ENCODE results near the gene ABI1.

ABI1 gene

DNA sequence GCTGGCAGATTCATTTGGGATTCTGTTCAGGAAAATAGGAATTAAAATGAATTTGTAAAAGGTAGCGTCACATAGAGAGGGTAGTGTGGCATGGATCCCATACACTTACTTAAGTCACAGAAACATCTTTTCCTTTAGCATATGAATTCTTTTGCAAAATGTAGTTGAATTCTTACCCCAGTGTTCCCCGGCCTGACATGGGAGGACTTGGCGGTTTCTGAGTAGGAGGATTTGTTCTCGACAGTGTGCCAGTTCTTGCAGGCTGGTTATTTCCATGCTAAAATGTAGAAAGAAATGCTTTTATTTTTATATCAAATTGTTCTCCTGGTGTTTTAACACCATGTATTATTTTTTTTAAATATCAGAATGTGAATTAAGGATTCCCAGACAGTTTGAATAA is 90.7 kb downstream of the ABI1 start:
- DNase-seq (ENCODE audit: low spot score): no peak

- DNase-seq (ENCODE audit: low spot score): no peak
Measured at GRCh38 chr10:26765549-26765948, 95.2 kb downstream of the ABI1 start.

GRCh38 chr10:26759008-26759407 is 101.8 kb downstream of the ABI1 start:
- no peak for DNase-seq (ENCODE audit: low spot score)

GRCh38 chr10:26755443-26755903 is 105.3 kb downstream of the ABI1 start:
- DNase-seq (ENCODE audit: low spot score): no peak

DNA sequence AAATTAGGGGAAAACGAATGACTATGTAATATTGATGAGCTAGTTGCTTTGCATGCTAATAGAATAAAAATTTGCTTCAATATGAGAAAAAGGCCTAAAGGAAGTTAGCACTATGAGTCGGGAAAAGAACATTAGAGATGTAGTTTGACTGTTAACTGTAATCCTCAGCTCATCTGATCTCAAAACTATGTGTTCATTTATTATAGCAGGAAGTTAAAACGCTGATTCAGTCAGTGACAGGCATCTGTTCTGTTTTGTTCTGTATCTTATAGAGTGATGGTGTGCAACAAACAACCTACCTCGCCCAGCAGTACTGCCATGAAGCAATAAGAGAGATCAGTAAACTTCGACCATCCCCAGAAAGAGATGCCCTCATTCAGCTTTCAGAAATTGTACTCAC is 114.7 kb downstream of the ABI1 start:
- no peak for DNase-seq (ENCODE audit: low spot score)

DNA sequence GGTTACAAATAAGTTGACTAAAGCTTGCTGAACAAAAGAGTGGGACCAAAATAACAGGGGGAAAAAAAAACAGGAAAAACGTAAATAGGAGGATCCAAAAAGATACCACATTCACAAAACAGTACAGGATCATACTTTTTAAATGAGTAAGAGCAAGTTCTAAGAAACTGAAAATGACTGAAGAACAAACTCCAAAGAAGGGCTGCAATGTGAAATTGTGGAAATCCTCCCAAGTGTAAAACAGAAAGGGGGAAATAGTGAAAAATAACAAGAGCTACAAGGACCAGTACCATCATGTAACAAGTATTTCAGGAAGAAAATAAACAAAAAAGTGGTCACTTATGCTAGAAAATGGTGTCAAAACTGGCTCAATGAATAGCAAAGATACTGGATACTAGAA is 116.9 kb downstream of the ABI1 start:
- no peak for DNase-seq (ENCODE audit: low spot score)

- DNase-seq (ENCODE audit: low spot score): no peak
Measured at GRCh38 chr10:26743091-26743490, 117.7 kb downstream of the ABI1 start.

GRCh38 chr10:26741368-26741767 is 119.4 kb downstream of the ABI1 start:
- no peak for DNase-seq (ENCODE audit: low spot score)

DNA sequence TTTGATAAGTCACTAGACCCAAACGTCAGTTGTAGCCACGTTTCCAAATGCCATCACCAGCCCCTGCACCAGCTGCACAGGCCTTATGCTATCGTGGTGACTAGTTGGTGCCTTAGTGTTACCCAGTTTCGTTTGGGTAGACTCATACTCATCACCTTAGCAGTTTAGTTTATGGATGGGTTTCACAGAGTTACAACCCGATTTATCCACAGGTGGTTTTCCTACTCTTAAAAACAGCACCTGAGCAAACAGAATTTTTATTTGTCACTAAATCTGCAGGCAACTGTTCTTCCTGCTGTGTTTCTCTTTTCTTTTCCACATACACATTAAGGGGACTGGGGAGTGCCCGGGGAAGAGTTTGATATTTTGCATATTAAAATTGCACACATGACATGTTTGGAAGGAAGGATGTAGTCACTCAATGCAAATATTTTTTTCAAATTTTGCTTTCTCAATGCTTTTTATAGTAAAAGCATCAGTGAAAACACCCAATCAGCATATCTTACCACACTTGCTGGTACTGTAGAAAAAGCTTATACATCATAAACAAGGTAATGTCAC is 121.6 kb downstream of the ABI1 start:
- no peak for DNase-seq (ENCODE audit: low spot score)

DNA sequence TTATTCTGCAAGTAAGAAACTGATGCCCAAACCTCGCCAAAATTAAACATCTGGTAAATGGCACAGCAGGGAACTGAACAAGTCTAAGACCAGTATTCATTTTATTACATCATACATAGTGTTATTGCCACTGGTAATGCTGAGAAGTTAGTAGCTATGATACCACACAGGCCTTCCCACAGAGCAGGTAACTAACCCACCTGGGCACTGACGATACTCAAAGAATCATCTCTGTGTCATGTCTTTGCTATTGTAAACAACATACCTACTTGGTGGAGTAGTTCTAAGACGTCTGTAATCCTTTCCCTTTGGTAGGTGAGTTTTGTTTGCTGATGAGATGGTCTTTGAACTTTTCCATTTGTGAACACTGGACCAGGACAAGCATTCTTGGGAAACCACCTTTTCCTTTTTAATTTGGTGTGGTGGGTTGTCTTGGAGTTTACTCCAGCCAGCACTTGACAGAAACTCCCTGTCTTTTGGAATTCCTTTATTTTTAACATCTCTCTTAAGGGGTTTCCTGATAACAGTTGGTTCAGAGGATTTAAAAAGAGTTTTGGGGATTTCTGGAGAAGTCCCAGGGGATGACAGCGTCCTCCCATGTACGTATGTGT is 122.4 kb downstream of the ABI1 start:
- DNase-seq (ENCODE audit: low spot score): no peak

- no peak for DNase-seq (ENCODE audit: low spot score)
Measured at GRCh38 chr10:26737730-26738129, 123.0 kb downstream of the ABI1 start.

GRCh38 chr10:26735435-26735834 is 125.3 kb downstream of the ABI1 start:
- DNase-seq (ENCODE audit: low spot score): no peak

DNA sequence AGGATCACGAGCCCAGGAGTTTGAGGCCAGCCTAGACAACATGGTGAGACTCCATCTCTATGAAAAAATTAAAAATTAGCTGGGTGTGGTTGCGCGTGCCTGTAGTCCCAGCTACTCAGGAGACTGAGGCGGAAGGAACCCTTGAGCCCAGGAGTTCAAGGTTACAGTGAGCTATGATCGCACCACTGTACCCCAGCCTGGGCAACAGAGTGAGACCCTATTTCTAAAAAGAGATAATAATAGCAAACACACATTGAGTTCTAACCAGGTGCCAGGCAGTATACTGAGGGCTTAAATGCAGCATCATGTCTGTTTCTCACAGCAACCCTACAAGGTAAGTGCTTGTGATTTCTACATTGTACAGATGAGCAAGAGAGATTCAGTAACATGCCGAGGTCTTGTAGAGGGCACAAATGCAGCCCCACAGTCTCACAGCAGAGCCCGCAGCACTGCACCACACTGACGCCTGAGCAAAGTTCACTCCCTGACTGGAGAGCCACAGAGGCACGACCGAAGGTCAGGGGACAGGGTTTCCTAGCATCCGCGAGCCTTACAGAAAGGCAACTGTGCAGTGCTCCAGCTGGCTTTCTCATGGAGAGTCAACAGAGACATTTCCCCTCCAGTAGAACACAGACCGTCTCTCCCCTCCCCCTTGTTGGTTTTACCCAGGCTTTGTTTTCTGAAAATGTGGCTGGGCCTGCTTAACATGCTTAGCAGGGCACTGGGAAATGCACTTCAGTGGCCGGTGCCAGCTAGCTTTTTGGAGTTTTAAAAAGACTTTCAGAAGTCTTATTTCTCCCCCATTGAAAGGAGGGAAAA is 126.8 kb downstream of the ABI1 start:
- DNase-seq (ENCODE audit: low spot score): peak; percentile 67

- DNase-seq (ENCODE audit: low spot score): no peak
Measured at GRCh38 chr10:26730552-26730951, 130.2 kb downstream of the ABI1 start.

GRCh38 chr10:26729395-26729794 is 131.4 kb downstream of the ABI1 start:
- DNase-seq (ENCODE audit: low spot score): no peak

GRCh38 chr10:26728957-26729356 is 131.8 kb downstream of the ABI1 start:
- DNase-seq (ENCODE audit: low spot score): no peak

- DNase-seq (ENCODE audit: low spot score): no peak
Measured at GRCh38 chr10:26727005-26727404, 133.8 kb downstream of the ABI1 start.

GRCh38 chr10:26725837-26726727 is 134.7 kb downstream of the ABI1 start:
- DNase-seq (ENCODE audit: low spot score): peak; percentile 19

- no peak for DNase-seq (ENCODE audit: low spot score)
Measured at GRCh38 chr10:26723016-26723415, 137.7 kb downstream of the ABI1 start.

- no peak for DNase-seq (ENCODE audit: low spot score)
Measured at GRCh38 chr10:26721561-26721960, 139.2 kb downstream of the ABI1 start.

GRCh38 chr10:26717476-26717875 is 143.3 kb downstream of the ABI1 start:
- DNase-seq (ENCODE audit: low spot score): no peak

DNA sequence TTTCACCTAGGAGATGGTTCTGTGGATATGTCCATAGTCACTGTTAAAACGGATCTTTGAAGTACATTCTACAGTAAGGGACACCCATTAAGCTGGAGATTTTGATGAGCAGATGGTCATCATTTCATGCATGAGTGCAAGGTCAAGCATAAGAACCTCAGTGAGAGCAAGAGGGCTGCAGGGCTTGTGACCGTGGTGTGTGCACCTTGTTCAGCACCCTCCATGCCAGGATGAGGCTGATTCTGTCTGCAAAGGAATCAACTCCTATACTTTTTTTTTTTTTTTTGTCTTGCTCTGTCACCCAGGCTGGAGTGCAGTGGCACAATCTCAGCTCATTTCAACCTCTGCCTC is 145.6 kb downstream of the ABI1 start:
- no peak for DNase-seq (ENCODE audit: low spot score)

All from HuH-7.5 (cell line).